Endometrial microvascular endothelial cells (primary cell): ENCODE measurements around the gene VILL. TPM values are rescaled to one million over a fixed set of nuclear protein-coding genes. Genes with fewer than 3 reads are reported as not detected.
"Not testable (repeated sequence)": the region's sequence is repeated elsewhere in the genome, so short reads cannot be mapped to it uniquely, and the experiment has no call there.

ENCODE experiments used
- in situ Hi-C: cut with HindIII; loops from 2 replicates; pipeline ENCODE4 v1.10.0; 2017; ENCODE audit warnings: low sequenced_read_pairs, low pct_unique_long_range_greater_than_20kb; ENCODE audit errors: inconsistent ontology term
- total RNA-seq: library from RNA; depleted of rRNA; stranded (reverse); fragments of >200 nt; gene quantifications from one replicate; pipeline ENCODE4 v1.2.3, GENCODE V29; 2015; ENCODE audit errors: inconsistent ontology term

The VILL gene
- total RNA-seq, 1 donor from 2014 or later = 4.4 TPM

DNA sequence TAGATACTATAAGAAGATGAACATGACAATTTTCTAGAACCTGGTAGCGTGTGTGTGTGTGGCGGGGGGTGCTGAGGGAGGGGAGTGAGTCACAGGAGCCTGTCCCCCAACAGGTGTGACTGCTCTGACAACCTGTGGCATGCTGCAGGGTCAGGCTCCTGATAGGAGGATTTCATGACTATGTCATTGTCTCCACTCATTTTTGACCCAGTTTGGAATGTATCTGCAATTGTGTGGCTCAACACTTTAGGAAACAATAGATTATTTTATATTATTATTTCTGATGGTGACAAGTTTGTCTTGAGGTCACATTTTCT is 9.3 kb upstream of the VILL start:
- in situ Hi-C loops = no loop called here

DNA sequence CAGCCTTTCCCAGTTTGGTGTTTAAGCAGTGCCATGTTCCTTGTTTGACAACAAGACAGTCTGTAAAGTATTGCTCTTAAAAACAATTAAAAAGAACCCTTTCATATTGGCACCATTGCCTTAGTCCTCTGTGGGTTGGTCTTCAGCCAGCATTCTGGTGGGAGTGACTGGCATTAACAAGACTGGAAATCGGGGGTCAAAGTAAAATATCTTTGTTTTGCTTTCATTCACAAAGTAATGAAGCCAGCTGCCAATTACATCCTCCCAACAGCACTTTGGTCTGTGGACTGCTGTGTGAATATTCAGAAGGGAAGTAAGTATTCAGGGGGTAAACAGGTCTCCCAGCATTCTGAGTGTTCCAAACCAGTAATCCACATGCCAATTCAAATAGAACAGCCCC is 8.3 kb upstream of the VILL start:
- in situ Hi-C loops = no loop called here

DNA sequence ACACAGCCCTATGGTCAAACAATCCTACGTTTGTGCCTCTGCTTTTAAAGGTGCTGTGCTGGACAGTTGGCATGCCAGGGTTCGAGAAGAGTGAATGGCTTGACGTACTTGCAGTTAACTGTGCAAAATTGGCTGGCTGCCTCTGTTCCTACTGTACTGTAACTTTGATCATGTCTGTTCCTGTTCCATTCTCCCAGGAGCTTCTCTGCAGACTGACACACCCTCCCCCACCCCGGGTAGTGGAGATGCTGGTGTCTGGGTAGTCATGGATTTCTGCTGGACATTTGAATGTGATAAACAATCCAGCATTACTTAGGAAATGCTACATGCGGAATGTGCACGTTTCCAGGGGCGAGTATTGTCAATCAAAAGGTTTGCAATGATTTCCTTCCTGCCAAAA is 6.5 kb upstream of the VILL start:
- in situ Hi-C loops = no loop called here

DNA sequence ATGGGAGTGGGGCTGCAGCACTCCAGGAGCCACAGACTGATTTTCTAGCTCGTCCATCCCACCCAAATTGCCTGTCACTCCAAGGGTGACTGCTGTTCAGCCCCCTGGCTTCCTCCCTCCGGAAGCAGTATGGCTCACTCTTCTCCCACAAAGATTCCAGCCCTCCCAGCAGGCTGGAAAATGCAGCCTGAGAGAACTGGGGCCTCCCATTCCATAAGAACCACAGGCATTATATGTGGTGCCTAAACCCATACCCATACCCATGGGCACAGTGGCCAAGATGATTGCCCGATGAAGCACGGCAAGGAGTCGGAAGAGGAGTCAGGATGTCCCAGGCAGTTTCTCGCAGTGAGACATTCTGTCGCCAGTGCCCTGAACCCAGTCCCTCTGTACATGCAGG is 6.0 kb upstream of the VILL start:
- in situ Hi-C loops = no loop called here

DNA sequence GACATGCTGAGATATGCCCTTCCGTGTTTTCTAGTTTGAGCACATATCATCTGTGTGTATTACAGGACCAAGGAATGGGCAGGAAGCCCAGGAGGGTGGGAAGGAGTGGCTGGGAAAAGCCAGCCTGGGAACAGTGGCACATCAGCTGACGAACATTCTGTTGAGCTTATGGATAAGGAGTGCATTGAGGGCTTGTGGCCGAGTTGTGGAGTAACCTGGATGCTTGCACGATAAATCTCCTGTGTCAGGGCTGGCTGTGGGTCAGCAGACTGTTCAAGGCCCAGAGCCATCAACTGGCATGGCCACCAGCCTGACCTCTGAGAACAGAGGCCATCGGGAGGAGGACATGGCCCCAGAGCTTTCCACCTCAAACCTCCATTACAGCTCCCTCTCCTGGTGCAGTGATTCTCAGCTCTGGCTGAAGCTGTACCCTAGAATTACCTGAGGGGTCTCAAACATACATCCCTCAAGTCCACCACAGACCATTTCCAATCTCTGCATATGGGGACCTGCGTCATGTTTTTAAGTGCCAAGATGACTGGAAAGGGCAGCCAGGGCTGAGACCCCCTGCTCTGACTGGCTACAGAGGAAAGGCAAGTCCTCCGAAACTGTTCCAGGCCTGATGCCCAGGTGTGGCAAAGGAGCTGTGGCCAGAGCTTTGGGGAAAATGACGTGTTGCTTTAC is 4.8 kb upstream of the VILL start:
- in situ Hi-C loops = no loop called here

DNA sequence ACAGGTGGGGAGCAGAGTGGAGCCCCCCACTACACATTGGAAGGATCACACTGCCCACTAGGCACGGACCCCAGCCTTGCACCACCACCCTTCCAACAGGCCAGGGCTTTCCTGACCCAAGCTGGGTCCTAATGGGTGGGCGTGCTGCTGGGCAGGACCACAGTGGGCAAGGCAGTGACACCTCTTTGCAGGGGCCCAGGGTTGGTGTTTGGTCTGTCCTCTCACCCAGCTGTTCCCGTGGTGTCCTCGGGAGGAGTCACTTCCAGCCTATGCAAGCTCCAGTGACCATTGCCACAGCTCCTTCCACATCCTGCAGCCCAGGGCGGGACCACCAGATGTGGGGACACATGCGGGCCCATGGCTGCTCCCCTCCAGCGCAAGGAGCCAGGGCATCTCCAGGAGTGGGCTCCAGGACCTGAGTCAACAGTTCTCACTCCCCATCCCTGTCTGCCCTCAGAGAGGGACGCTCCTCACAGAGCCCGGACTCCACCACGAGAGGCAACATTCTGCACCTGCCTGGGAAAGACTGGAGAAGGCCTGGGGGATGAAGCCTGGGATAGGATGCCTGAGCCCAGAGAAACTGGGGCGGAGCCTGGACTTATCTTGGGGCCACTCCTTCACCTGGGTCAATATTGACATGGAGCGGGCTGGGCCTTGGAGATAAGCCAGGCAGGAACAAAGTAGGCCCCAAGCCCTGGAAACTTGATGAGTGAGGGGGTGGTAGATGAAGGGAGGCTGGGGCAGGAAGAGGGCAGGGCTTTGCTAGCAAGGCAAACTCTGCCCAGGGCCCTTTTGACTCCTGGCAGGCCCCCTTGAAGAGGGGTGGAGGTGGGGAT is 3.9 kb upstream of the VILL start:
- in situ Hi-C loops = no loop called here

DNA sequence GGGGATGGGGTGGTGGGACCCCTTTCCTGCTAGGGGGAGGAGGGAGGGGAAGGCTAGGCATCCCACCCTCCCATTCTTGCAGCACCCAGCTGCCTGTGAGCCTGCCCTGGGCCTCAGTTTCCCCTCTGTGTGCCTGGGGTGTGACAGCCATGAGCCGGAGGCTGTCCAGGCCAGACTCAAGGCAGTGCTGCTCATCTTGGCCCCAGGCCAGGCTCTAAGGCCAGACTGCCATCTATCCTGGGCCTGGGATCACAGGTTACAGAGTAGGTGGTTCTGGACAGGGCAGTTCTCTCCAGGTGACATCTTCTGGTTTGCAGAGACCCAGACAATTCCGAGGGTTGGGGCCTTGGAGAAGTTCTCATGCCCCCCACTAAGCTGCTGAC is 3.3 kb upstream of the VILL start:
- in situ Hi-C loops = no loop called here

DNA sequence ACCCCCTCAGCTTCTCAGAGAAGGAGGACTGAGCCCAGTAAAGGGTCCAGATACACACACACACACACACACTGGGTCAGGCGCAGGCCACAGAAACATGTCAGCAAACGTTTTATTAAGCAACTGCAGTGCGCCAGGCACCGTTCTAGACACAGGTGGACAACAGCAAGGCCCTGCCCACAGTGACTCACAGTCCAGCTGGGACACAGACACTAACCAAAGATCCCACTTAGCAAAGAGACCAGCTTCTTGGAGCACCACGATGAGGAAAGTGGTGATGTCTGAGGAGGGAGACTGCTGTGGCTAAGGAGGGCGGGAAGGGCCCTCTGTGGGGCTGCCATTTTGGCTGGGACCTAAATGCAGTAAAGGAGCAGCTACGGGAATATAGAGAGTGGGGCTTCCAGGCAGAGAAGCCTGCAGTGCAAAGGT is 2.8 kb upstream of the VILL start:
- in situ Hi-C loops = no loop called here

DNA sequence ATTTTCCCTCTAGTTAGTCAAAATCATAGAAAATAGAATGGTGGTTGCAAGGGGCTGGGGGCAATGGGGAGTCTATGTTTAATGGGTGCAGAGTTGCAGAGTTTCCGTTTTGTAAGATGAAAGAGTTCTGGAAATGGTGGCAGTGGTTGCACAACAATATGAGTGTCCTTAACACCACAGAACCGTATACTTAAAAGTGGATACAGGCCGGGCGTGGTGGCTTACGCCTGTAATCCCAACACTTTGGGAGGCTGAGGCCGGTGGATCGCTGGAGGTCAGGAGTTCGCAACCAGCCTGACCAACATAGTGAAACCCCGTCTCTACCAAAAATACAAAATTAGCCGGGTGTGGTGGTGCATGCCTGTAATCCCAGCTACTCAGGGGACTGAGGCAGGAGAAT is 2.2 kb upstream of the VILL start:
- in situ Hi-C loops = not testable (repeated sequence)

DNA sequence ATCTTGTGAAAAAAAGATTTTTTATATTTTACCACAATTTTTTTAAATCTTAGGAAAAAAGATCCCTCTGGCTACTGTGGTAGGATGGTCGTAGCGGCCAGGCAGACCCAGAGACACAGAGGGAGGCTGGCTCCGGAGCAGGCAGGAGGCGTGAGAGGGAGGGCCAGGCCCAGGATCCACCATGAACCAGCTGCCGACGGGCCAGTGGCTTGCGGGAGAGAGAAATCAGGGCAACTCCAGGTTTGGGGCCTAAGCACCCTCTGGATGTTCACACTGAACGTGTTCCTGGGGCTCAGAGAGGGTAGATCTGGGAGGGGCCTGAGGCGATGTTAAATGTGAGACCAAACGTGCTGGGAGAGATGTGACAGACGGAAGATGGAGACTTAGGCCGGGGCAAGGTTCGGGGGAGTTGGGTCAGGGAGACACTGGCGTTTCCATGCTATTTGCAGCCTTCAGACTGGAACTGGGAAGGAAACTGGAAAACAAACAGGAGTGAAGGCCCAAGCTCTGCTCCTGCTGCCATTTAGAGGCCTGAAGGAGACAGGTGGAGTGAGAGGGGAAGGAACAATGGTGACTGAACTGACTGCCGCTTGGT is 1.6 kb upstream of the VILL start:
- in situ Hi-C loops = no loop called here

DNA sequence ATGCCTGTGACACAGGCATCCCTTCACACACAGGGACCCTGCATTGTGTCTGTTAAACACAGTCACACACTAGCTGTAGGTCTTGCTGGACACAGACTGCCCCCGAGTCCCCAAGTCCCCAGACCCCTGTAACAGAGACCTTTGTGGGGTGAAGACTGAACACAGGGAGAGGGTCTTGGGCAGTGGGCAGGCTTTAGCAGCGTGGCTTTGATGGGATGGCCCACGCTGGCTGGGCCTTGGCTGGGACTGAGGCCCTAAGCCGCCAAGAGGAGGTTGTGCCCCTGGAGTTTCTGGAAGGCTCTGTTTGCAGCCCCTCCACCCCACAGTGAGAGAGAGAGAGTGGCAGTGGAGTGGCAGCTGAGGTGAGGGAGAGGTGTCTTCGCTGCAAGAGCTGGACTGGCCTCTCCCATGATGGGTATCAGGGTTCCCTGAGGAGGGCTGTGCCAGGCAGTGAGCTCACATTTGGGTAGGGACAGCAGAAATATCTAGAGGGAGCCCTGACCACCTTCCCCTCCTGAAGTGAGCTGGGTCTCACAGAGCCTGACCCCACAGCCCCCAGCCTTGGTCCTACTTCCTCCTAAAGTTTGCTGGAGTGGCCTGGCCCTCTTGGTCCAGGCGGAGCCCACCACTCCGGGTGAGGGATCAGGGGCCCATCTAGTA is 635 bp upstream of the VILL start:
- in situ Hi-C loops = no loop called here

DNA sequence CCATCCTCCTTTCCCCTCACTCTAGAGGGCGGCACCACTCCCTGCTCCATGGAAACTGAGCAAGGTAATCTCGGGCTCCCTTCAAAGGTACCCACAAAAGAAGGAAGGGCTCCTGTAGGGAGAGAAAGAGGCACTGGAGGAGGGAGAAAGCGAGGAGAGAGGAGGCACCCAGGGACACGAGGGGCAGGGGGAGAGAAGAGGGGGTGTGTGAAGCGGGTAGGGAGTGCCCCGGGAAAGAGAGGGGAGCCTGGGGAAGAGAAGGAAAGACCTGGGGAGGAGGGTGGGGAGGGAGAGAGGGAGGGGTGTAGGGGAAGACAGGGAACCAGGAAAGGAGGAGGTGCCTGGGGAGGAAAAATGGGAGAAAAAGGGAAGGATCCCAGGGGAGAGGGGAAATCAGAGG is 523 bp downstream of the VILL start:
- in situ Hi-C loops = no loop called here

DNA sequence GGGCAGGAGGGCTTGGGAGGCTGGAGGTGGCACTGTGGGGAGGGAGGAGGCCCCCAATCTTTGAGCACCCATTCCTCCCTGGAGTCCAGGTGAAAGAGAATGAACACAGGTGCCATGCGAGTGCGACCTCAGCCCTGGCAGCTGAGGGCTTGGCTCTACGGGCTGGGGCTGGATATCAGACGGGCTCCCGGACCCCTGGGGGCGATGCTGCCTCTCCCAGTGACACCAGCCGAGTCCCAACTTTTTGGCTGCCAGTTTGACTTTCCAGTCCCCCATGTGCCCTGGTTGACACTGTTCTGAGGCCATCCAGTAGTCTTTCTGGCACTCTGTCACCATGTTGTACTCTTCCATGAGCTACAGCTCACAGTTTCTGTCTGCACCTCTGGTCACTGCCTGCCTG is 1.2 kb downstream of the VILL start:
- in situ Hi-C loops = no loop called here

DNA sequence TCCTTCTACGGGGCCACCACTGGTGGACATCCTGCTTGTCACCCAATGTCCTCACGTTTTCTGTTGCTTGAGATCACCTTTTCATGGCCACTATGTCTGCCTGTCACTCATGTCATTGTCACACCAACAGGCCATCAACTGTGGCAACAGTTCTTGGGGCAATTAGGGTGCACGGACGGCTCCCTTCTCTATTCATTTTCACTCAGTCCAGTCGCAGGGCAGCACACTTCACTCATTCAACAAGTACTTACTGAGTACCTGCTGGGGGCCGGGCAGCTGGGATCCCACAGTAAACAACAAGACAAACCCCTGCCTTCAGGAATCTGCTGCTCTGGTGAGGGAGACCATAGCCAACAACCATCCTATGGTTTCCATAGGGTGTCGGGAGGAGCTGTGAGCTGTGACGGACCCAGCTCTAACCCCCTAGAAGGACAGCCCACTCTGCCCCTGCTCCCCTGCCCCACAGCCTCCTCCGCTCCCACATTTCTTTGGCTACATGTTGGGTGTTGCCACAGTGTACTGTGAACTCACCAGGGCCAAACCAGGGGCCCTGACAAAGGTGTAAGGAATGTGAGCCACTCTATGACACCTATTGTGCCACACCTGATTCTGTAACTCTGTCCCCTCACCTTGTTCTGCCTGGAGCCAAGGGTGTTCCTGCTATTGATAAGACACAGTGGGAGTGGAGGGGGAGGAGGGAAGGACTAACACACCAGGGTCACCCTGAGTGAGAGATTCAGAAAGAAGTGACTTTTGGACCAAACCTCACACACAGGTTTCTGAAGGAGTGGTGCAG is 1.9 kb downstream of the VILL start:
- in situ Hi-C loops = no loop called here

DNA sequence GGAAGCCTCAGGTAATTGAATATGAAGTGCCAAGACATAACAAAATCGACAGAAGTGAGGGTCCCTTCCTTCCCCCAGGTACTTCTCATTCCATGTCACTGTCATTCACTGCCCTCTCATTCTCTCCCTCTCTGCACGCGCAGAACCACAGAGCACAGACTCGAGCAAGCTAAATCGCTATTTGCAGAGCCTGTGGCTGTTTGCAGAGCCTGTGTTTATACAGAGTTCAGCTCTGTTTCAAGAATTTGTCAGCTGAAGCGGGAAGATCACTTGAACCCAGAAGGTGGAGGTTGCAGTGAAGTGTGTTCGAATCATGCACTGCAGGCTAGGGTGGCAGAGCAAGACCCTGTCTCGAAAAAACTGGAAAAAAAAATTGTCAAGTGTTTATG is 2.5 kb downstream of the VILL start:
- in situ Hi-C loops = no loop called here

DNA sequence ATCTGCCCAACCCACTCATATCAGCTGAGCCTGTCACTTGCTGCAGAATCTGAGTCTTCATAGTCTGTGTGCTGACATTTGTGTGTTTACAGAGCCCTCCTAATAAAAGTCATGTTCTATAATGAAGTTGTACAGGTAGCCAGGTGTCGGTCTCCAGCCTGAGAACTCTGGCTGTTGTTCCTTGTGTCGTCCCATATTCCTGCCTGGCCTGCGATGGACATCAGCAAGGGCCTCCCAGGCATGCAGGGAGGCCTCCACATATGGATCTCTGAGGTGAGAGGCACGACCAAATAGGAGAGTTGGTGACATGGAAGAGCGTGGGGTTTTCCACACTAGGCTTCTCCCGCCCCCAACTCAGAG is 2.9 kb downstream of the VILL start:
- in situ Hi-C loops = no loop called here

DNA sequence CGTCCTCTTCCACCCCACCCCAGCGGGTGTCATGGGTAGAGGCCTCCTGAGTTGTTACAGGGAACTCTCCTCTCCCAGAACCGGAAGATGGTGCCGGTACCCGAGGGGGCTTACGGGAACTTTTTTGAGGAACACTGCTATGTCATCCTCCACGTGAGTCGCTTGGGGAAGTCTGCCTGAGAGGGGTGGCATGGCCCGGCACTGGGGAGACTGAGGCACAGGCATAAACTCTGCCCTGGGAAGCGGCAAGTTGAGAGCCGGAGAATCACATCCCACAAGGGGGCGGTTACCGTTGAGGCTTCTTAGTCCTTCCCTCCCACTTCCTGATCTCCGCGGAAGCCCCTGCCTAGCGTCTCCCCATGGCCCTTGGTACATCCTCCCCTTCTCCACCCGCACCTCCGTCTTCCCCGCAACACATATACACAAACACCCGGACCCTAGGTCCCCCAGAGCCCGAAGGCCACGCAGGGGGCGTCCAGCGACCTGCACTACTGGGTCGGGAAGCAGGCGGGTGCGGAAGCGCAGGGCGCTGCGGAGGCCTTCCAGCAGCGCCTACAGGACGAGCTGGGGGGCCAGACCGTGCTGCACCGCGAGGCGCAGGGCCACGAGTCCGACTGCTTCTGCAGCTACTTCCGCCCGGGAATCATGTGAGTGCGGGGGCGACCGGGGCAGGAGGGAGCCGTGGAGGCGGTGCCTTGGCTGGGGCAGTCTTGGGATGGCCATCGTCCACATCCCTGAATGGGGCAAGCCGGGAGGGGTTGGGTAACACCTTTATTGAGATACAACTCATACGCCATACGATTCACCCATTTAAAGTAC is 3.4 kb downstream of the VILL start:
- in situ Hi-C loops = no loop called here

DNA sequence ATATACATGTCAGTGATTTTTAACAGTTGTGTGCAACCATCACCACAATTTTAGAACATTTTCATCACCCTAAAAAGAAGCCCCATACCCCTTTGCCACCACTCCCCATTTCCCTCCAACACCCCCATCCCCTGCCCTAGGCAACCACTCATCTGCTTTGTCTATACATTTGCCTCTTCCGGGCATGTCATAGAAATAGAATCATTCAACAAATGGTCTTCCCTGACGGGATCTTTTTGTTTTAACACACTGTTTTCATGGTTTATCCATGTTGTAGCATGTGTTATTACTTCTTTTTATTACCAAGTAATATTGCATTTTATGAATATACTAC is 4.0 kb downstream of the VILL start:
- in situ Hi-C loops = no loop called here
